ENCODE data around the gene RFTN2. TPM values are rescaled to one million over a fixed set of nuclear protein-coding genes. Genes with fewer than 3 reads are reported as not detected.
A peak's percentile ranks its signal among the peaks of the same experiment; 100 is the strongest.

RFTN2 gene, protein sequence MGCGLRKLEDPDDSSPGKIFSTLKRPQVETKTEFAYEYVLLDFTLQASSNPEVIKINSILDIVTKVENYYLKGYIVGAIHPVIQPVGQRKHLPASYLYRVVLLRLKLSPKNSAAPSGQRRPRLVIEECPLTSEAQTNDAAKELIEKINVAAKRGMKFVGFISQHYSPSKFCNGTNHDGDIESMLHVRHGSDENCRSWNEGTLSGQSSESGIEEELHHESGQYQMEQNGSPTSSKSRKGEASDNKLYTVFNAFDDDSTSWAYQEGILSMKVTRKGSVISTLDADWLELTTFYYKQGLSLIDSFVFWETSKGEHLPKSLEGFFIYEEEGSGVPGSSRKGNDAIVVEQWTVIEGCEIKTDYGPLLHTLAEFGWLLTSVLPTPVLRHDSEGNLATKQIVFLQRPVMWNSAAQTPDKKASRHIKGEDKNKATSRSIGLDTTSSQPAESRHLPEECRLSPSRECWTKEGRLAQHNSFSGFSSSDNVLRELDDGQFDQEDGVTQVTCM
- total RNA-seq (2016; rRNA removed; fragmentation: Illumina TruSeq; extraction: Trizol): not detected in 2 replicates
- not detected in 2 replicates for total RNA-seq (2016; cell fraction: cytosol; rRNA removed; fragmentation: Illumina TruSeq; extraction: Trizol; ENCODE audit: low read depth)
- total RNA-seq (2016; cell fraction: insoluble cytoplasmic fraction; rRNA removed; fragmentation: Illumina TruSeq; extraction: Trizol): not detected in 2 replicates
- total RNA-seq (2016; cell fraction: membrane; rRNA removed; fragmentation: Illumina TruSeq; extraction: Trizol): not detected in 2 replicates
- not detected in 2 replicates for total RNA-seq (2016; cell fraction: nucleus; rRNA removed; fragmentation: Illumina TruSeq; extraction: Trizol)
- not detected in 2 replicates for polyA plus RNA-seq (2011; rRNA removed)
- not detected in 2 replicates for polyA plus RNA-seq (2011; cell fraction: cytosol; rRNA removed)
- polyA plus RNA-seq (2011; cell fraction: nucleus; rRNA removed): not detected in 2 replicates
- polyA plus RNA-seq (2012): 0.05 and 0.08 TPM in 2 replicates
- polyA plus RNA-seq (2016; cell fraction: cytosol; fragmentation: Illumina TruSeq; extraction: Trizol; ENCODE audit: low read depth): not detected in 2 replicates
- polyA plus RNA-seq (2016; cell fraction: insoluble cytoplasmic fraction; fragmentation: Illumina TruSeq; extraction: Trizol; ENCODE audit: low read depth): not detected in 2 replicates
- polyA plus RNA-seq (2016; cell fraction: membrane; fragmentation: Illumina TruSeq; extraction: Trizol; ENCODE audit: low read depth): not detected in 2 replicates
- not detected in 2 replicates for polyA plus RNA-seq (2016; cell fraction: nucleus; fragmentation: Illumina TruSeq; extraction: Trizol; ENCODE audit: insufficient read depth, low read depth)
- polyA minus RNA-seq (2011; rRNA and poly(A)+ RNA removed; ENCODE audit: low replicate concordance): not detected in 2 replicates
- not detected in 2 replicates for polyA minus RNA-seq (2011; cell fraction: cytosol; rRNA and poly(A)+ RNA removed)
- not detected in 2 replicates for polyA minus RNA-seq (2011; cell fraction: nucleus; rRNA and poly(A)+ RNA removed)
- percentile 7 among the genes with signal in this experiment for Bru-seq, nascent RNA
- percentile 7 among the genes with signal in this experiment for BruChase-seq, experiment 1, labeled RNA remaining after a 6-hour chase
- percentile 1 among the genes with signal in this experiment for BruChase-seq, experiment 2, labeled RNA remaining after a 2-hour chase
- long read RNA-seq, experiment 1: 0 reads
- long read RNA-seq, experiment 2: 0 reads

GRCh38 chr2:197675246-197675645, at the start of gene RFTN2:
TSS of gene RFTN2 (minus strand) at chr2:197675587. CDS start at chr2:197675458, 129 bp downstream.
- H3K27ac ChIP-seq (ENCODE audit: extremely low read length, insufficient read depth, low read length): no peak within 1 kb of the TSS
- ChIA-PET POLR2A (no interaction called here), CTCF (ENCODE audit: low intra/inter-chr PET ratio, low total read pairs) (no interaction called here)
- peaks cover 0 to 3% of the 10 kb centered on the region in 2 experiments; a peak in 1 of 5 replicates for H3K27me3 ChIP-seq (ENCODE audit: control insufficient read depth in 1 of 2, insufficient read depth in 2 of 2, low read length in 2 of 2)
- no peak within 1 kb of the TSS for H2AFZ ChIP-seq (ENCODE audit: low read length)
- no peaks in the 10 kb centered on the region for H3K36me3 ChIP-seq (replicated peaks in 1 of 2; ENCODE audit: control insufficient read depth in 1 of 2, insufficient read depth in 2 of 2, low read length in 2 of 2)
- no peaks in the 10 kb centered on the region for H3K79me2 ChIP-seq (ENCODE audit: insufficient read depth, low read length)
- H3K4me3 ChIP-seq (replicated peaks in 1 of 3; ENCODE audit: insufficient read depth in 1 of 3, low read depth in 2 of 3, low read length in 3 of 3): peak within 1 kb of the TSS in 1 of 3 experiments; percentile 14; a peak in 1 of 6 replicates
- DNase-seq (ENCODE audit: low spot score) (no peak), ATAC-seq (no peak), FAIRE-seq (no peak)
- WGBS (ENCODE audit: low lambda C conversion rate): 61% methylated on average over 3 of the region's 3 CpGs
- no peaks in the 10 kb centered on the region for H4K20me1 ChIP-seq (ENCODE audit: insufficient read depth, low read length)
- no peaks in the 10 kb centered on the region for H3K9me3 ChIP-seq (ENCODE audit: low read length)
- H3K4me2 ChIP-seq (ENCODE audit: low read depth, low read length): 0 out of 2 replicates have a peak within 1 kb of the TSS, but pooled peaks have one; percentile 41
- intact Hi-C loops (cut with micrococcal nuclease; ENCODE audit: unreplicated experiment) (no loop called here), in situ Hi-C loops (cut with HindIII; ENCODE audit: extremely low pct_ligation_motif_present, low pct_unique_long_range_greater_than_20kb) (no loop called here)
- no peak within 1 kb of the TSS for H3K9ac ChIP-seq (ENCODE audit: insufficient read depth, low read depth, low read length)
- peaks cover 31% of the 10 kb centered on the region for H3K4me1 ChIP-seq (ENCODE audit: insufficient read depth, low read length)
- BruUV-seq (replicated peaks): no TSS peak
- TF ChIP-seq BRCA1 (CRISPR knock-in tag; IDR thresholded peaks at IDR 0.05): no peak
- TF ChIP-seq TOE1 (CRISPR knock-in tag; IDR thresholded peaks at IDR 0.05): no peak
- TF ChIP-seq ARHGAP35 (CRISPR knock-in tag; IDR thresholded peaks at IDR 0.05; ENCODE audit: borderline replicate concordance): no peak
- TF ChIP-seq KLF13 (CRISPR knock-in tag; IDR thresholded peaks at IDR 0.05): no peak
- TF ChIP-seq THRA (CRISPR knock-in tag; IDR thresholded peaks at IDR 0.05; ENCODE audit: borderline replicate concordance): no peak
- TF ChIP-seq, protein P1, sequence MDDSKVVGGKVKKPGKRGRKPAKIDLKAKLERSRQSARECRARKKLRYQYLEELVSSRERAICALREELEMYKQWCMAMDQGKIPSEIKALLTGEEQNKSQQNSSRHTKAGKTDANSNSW (CRISPR knock-in tag; IDR thresholded peaks at IDR 0.05; ENCODE audit: borderline replicate concordance): no peak
- no peak for TF ChIP-seq SOX5 (CRISPR knock-in tag; IDR thresholded peaks at IDR 0.05; ENCODE audit: borderline replicate concordance)
- TF ChIP-seq, protein P2, sequence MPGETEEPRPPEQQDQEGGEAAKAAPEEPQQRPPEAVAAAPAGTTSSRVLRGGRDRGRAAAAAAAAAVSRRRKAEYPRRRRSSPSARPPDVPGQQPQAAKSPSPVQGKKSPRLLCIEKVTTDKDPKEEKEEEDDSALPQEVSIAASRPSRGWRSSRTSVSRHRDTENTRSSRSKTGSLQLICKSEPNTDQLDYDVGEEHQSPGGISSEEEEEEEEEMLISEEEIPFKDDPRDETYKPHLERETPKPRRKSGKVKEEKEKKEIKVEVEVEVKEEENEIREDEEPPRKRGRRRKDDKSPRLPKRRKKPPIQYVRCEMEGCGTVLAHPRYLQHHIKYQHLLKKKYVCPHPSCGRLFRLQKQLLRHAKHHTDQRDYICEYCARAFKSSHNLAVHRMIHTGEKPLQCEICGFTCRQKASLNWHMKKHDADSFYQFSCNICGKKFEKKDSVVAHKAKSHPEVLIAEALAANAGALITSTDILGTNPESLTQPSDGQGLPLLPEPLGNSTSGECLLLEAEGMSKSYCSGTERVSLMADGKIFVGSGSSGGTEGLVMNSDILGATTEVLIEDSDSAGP (CRISPR knock-in tag; IDR thresholded peaks at IDR 0.05; ENCODE audit: borderline replicate concordance): no peak
- TF ChIP-seq RORA (CRISPR knock-in tag; IDR thresholded peaks at IDR 0.05): no peak
- TF ChIP-seq, protein P3, sequence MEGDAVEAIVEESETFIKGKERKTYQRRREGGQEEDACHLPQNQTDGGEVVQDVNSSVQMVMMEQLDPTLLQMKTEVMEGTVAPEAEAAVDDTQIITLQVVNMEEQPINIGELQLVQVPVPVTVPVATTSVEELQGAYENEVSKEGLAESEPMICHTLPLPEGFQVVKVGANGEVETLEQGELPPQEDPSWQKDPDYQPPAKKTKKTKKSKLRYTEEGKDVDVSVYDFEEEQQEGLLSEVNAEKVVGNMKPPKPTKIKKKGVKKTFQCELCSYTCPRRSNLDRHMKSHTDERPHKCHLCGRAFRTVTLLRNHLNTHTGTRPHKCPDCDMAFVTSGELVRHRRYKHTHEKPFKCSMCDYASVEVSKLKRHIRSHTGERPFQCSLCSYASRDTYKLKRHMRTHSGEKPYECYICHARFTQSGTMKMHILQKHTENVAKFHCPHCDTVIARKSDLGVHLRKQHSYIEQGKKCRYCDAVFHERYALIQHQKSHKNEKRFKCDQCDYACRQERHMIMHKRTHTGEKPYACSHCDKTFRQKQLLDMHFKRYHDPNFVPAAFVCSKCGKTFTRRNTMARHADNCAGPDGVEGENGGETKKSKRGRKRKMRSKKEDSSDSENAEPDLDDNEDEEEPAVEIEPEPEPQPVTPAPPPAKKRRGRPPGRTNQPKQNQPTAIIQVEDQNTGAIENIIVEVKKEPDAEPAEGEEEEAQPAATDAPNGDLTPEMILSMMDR (CRISPR knock-in tag; IDR thresholded peaks at IDR 0.05): no peak
- TF ChIP-seq TBX3 (IDR thresholded peaks at IDR 0.05; ENCODE audit: borderline replicate concordance): no peak

All from HepG2 (cell line).